HepG2 (cell line): Measurements from ENCODE around the gene ATXN2. TPM values are rescaled to one million over a fixed set of nuclear protein-coding genes. Genes with fewer than 3 reads are reported as not detected.

Experiments used
- ATAC-seq: fragments of 200-7000 bp; cut with Tn5 transposase; 3 replicates; pipeline ENCODE4 v1.9.1; 2020; ENCODE audit warnings: mild to moderate bottlenecking, moderate library complexity
- BruUV-seq: library from RNA; stranded (reverse); fragments of 400-500 nt; replicated peaks from 2 replicates; lab custom pipeline; 2021; lab: Mats Ljungman, UMichigan
- CTCF ChIA-PET: fragments of 300-600 bp; formaldehyde crosslinking; extraction: SDS; loops from one replicate; lab custom pipeline; 2021; ENCODE audit warnings: low total read pairs, inconsistent platforms, low intra/inter-chr PET ratio; lab: Yijun Ruan, JAX
- POLR2A ChIA-PET: fragments of 350-600 bp; sonication (Branson Sonifier 250); formaldehyde crosslinking; loops from one replicate; lab custom pipeline; 2020; ENCODE audit warnings: antibody characterized with exemption, inconsistent platforms; lab: Yijun Ruan, JAX
- DNase-seq: peaks from one replicate; pipeline ENCODE4 v3.0.0-alpha.2; 2015; ENCODE audit warnings: low spot score
- FAIRE-seq: peaks from 3 replicates; lab custom pipeline; 2011; peaks lifted over from hg19 to GRCh38; lab: Jason Lieb, UNC
- H2AFZ ChIP-seq: one replicate; pipeline ENCODE4 v1.6.1; 2011; ENCODE audit warnings: low read length, inconsistent platforms
- H3K27ac ChIP-seq: fragments of 300-600 bp; 3 replicates; pipeline ENCODE4 v1.8.0; 2011; ENCODE audit warnings: mixed run types, mild to moderate bottlenecking, mixed read lengths, low read length, inconsistent platforms; ENCODE audit not compliant: insufficient read depth; ENCODE audit errors: extremely low read length
- H3K27me3 ChIP-seq, 2 experiments: fragments of 200-600 bp in 1 of 2; 2 replicates in 1 of 2; 3 replicates in 1 of 2; pipeline versions ENCODE4 v1.6.0 to v1.8.0; 2011; ENCODE audit warnings: low read length in 2 of 2, mild to moderate bottlenecking in 2 of 2, moderate library complexity in 2 of 2, inconsistent platforms in 1 of 2; ENCODE audit not compliant: insufficient read depth in 2 of 2, control insufficient read depth in 1 of 2
- H3K36me3 ChIP-seq, 2 experiments: fragments of 200-600 bp in 1 of 2; replicated peaks in 1 of 2; 2 replicates in 1 of 2; 3 replicates in 1 of 2; pipeline versions ENCODE4 v1.5.1 to v1.8.0; 2011; ENCODE audit warnings: low read length in 2 of 2, inconsistent platforms in 1 of 2; ENCODE audit not compliant: insufficient read depth in 2 of 2, control insufficient read depth in 1 of 2
- H3K4me1 ChIP-seq: 2 replicates; pipeline ENCODE4 v1.5.1; 2012; ENCODE audit warnings: low read length, inconsistent platforms; ENCODE audit not compliant: insufficient read depth
- H3K4me2 ChIP-seq: 2 replicates; pipeline ENCODE4 v1.6.0; 2011; ENCODE audit warnings: low read depth, low read length, inconsistent platforms
- H3K4me3 ChIP-seq, 3 experiments: fragments of 200-600 bp in 1 of 3; sonication (generic), shearing (Covaris generic) in 1 of 3; replicated peaks in 1 of 3; 2 replicates each; pipeline ENCODE4 v1.5.1; 2011 to 2016; ENCODE audit warnings: low read length in 3 of 3, inconsistent platforms in 2 of 3, low read depth in 2 of 3, mild to moderate bottlenecking in 2 of 3, control low read depth in 1 of 3, mixed read lengths in 1 of 3; ENCODE audit not compliant: insufficient read depth in 1 of 3
- H3K79me2 ChIP-seq: one replicate; pipeline ENCODE4 v1.6.1; 2011; ENCODE audit warnings: low read length, inconsistent platforms; ENCODE audit not compliant: insufficient read depth
- H3K9ac ChIP-seq: 2 replicates; pipeline ENCODE4 v1.6.0; 2011; ENCODE audit warnings: mild to moderate bottlenecking, low read depth, low read length, inconsistent platforms; ENCODE audit not compliant: insufficient read depth
- H3K9me3 ChIP-seq: 2 replicates; pipeline ENCODE4 v1.5.1; 2012; ENCODE audit warnings: mild to moderate bottlenecking, low read length
- H4K20me1 ChIP-seq: 2 replicates; pipeline ENCODE4 v1.6.0; 2011; ENCODE audit warnings: inconsistent platforms, mild to moderate bottlenecking, low read length, moderate library complexity; ENCODE audit not compliant: insufficient read depth
- ATF1 ChIP-seq: IDR thresholded peaks from 2 replicates; pipeline ENCODE4 v1.6.1; 2016; ENCODE audit warnings: mild to moderate bottlenecking, control low read depth
- EHMT2 ChIP-seq: fragments of 200-600 bp; sonication (generic); IDR thresholded peaks from 2 replicates; pipeline ENCODE4 v1.7.0; 2017; ENCODE audit warnings: antibody characterized with exemption, low read depth, low read length, borderline replicate concordance
- FOXA1 ChIP-seq, 2 experiments: fragments of 450-650 bp in 1 of 2; sonication (generic) in 1 of 2; formaldehyde crosslinking in 1 of 2; IDR thresholded peaks; 2 replicates each; pipeline versions ENCODE4 v1.4.0 to v1.6.1; 2016 to 2020; ENCODE audit warnings: missing genetic modification reagents in 1 of 2
- FOXC1 ChIP-seq: sonication (generic); formaldehyde crosslinking; IDR thresholded peaks from 2 replicates; pipeline ENCODE4 v1.8.0; 2022; ENCODE audit warnings: mild to moderate bottlenecking, missing genetic modification reagents, borderline replicate concordance
- FOXO1 ChIP-seq: sonication (generic); formaldehyde crosslinking; IDR thresholded peaks from 2 replicates; pipeline ENCODE4 v1.4.0; 2020; ENCODE audit warnings: missing genetic modification reagents
- SATB2 ChIP-seq: sonication (generic); formaldehyde crosslinking; IDR thresholded peaks from 2 replicates; pipeline ENCODE4 v1.5.0; 2020; ENCODE audit warnings: missing genetic modification reagents
- WGBS: methylation state at CpG from one replicate; pipeline ENCODE4 v1.1.6; 2017; ENCODE audit warnings: low lambda C conversion rate; 5-methylcytosine and 5-hydroxymethylcytosine counted together
- in situ Hi-C: cut with HindIII; loops from 2 replicates; pipeline ENCODE4 v1.10.0; 2017; ENCODE audit warnings: low pct_unique_long_range_greater_than_20kb; ENCODE audit not compliant: extremely low pct_ligation_motif_present
- intact Hi-C: fragments of 100-400 bp; cut with micrococcal nuclease; formaldehyde crosslinking; loops from one replicate; pipeline ENCODE4 v1.10.0; 2022; ENCODE audit not compliant: unreplicated experiment
- polyA plus RNA-seq, 8 experiments: library from polyadenylated mRNA; depleted of rRNA in 3 of 8; stranded (reverse) in 7 of 8; unstranded in 1 of 8; fragments of >200 nt; fragmentation: Illumina TruSeq in 4 of 8; extraction: Trizol in 4 of 8; gene quantifications; 2 replicates each; pipeline versions ENCODE4 v1.2.1 to v1.2.3, GENCODE V29; 2011 to 2016; ENCODE audit warnings: low read depth in 4 of 8, missing spikeins in 1 of 8, mixed read lengths in 1 of 8; ENCODE audit not compliant: insufficient read depth in 1 of 8
- total RNA-seq, 5 experiments: library from RNA; depleted of rRNA; stranded (reverse); fragments of >200 nt; fragmentation: Illumina TruSeq; extraction: Trizol; gene quantifications; 2 replicates each; pipeline ENCODE4 v1.2.3, GENCODE V29; 2016; ENCODE audit warnings: low read depth in 1 of 5
- TF ChIP-seq, protein P1 (sequence below): sonication (generic); IDR thresholded peaks from 2 replicates; pipeline ENCODE4 v1.6.1; 2016; ENCODE audit warnings: low read depth, borderline replicate concordance
- TF ChIP-seq, protein P2 (sequence below): sonication (generic); formaldehyde crosslinking; IDR thresholded peaks from 2 replicates; pipeline ENCODE4 v1.8.0; 2022; ENCODE audit warnings: mild to moderate bottlenecking, missing genetic modification reagents, moderate library complexity
- TF ChIP-seq, protein P3 (sequence below): sonication (generic); formaldehyde crosslinking; IDR thresholded peaks from 2 replicates; pipeline ENCODE4 v1.8.0; 2022; ENCODE audit warnings: missing genetic modification reagents, mild to moderate bottlenecking, borderline replicate concordance
- TF ChIP-seq, protein P4 (sequence below), 2 experiments: sonication (generic) in 1 of 2; formaldehyde crosslinking in 1 of 2; IDR thresholded peaks; 2 replicates each; pipeline versions ENCODE4 v1.6.1 to v1.9.0; 2014 to 2022; ENCODE audit warnings: antibody characterized with exemption in 1 of 2, borderline replicate concordance in 1 of 2, inconsistent platforms in 1 of 2, low read depth in 1 of 2, missing genetic modification reagents in 1 of 2
- TF ChIP-seq, protein P5 (sequence below): sonication (generic); formaldehyde crosslinking; IDR thresholded peaks from 2 replicates; pipeline ENCODE4 v1.4.0; 2020; ENCODE audit warnings: missing genetic modification reagents; ENCODE audit errors: not compliant biosample characterization

Gene ATXN2
- total and polyA plus RNA-seq, 2 of the 13 experiments (the other 11 are each of a cell fraction or from before 2014, with no cell fraction given), result 18.1 to 27.1 TPM

DNA sequence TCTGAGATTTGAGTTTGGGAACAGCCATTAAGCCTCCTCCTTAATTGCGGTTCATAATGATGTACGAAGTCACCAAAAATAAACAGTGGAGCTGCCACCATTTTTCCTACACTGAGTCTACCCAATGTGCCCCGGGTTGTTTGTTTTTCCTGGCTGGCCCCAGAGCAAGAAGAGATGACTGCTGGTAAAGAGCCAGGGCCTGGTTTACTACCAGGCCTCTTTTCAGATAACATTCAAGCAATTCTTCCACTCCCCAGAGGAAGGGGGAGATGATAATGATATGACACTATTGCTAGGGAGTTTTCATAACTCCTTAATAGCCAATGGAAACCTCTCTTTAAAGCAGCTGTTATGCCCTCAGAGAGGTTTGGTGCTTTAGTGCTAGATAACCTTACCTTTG is 44.3 kb upstream of the ATXN2 start:
- 90% methylated on average over 3 of the region's 3 CpGs for WGBS
- no peaks in the 10 kb centered on the region for H3K27me3 ChIP-seq
- no TSS peak for BruUV-seq
- TF ChIP-seq, protein P1, sequence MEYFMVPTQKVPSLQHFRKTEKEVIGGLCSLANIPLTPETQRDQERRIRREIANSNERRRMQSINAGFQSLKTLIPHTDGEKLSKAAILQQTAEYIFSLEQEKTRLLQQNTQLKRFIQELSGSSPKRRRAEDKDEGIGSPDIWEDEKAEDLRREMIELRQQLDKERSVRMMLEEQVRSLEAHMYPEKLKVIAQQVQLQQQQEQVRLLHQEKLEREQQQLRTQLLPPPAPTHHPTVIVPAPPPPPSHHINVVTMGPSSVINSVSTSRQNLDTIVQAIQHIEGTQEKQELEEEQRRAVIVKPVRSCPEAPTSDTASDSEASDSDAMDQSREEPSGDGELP, result no peak
- TF ChIP-seq ATF1 (CRISPR knock-in tag), result no peak
- TF ChIP-seq SATB2 (CRISPR knock-in tag), result no peak
- TF ChIP-seq FOXA1 (IDR thresholded peaks at IDR 0.05), result no peak
- TF ChIP-seq FOXA1 (CRISPR knock-in tag; IDR thresholded peaks at IDR 0.05), result no peak
- TF ChIP-seq, protein P2, sequence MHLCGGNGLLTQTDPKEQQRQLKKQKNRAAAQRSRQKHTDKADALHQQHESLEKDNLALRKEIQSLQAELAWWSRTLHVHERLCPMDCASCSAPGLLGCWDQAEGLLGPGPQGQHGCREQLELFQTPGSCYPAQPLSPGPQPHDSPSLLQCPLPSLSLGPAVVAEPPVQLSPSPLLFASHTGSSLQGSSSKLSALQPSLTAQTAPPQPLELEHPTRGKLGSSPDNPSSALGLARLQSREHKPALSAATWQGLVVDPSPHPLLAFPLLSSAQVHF (CRISPR knock-in tag), result no peak
- TF ChIP-seq, protein P3, sequence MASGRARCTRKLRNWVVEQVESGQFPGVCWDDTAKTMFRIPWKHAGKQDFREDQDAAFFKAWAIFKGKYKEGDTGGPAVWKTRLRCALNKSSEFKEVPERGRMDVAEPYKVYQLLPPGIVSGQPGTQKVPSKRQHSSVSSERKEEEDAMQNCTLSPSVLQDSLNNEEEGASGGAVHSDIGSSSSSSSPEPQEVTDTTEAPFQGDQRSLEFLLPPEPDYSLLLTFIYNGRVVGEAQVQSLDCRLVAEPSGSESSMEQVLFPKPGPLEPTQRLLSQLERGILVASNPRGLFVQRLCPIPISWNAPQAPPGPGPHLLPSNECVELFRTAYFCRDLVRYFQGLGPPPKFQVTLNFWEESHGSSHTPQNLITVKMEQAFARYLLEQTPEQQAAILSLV (CRISPR knock-in tag), result no peak
- no peak for TF ChIP-seq EHMT2
- no peak for TF ChIP-seq FOXC1 (CRISPR knock-in tag)
- no peak for TF ChIP-seq FOXO1 (CRISPR knock-in tag)
- TF ChIP-seq, protein P4, sequence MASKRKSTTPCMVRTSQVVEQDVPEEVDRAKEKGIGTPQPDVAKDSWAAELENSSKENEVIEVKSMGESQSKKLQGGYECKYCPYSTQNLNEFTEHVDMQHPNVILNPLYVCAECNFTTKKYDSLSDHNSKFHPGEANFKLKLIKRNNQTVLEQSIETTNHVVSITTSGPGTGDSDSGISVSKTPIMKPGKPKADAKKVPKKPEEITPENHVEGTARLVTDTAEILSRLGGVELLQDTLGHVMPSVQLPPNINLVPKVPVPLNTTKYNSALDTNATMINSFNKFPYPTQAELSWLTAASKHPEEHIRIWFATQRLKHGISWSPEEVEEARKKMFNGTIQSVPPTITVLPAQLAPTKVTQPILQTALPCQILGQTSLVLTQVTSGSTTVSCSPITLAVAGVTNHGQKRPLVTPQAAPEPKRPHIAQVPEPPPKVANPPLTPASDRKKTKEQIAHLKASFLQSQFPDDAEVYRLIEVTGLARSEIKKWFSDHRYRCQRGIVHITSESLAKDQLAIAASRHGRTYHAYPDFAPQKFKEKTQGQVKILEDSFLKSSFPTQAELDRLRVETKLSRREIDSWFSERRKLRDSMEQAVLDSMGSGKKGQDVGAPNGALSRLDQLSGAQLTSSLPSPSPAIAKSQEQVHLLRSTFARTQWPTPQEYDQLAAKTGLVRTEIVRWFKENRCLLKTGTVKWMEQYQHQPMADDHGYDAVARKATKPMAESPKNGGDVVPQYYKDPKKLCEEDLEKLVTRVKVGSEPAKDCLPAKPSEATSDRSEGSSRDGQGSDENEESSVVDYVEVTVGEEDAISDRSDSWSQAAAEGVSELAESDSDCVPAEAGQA (IDR thresholded peaks at IDR 0.05; ENCODE audit: low read depth), result no peak
- TF ChIP-seq, protein P4 (CRISPR knock-in tag; IDR thresholded peaks at IDR 0.05; ENCODE audit: borderline replicate concordance), result no peak
- TF ChIP-seq, protein P5, sequence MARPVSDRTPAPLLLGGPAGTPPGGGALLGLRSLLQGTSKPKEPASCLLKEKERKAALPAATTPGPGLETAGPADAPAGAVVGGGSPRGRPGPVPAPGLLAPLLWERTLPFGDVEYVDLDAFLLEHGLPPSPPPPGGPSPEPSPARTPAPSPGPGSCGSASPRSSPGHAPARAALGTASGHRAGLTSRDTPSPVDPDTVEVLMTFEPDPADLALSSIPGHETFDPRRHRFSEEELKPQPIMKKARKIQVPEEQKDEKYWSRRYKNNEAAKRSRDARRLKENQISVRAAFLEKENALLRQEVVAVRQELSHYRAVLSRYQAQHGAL, result no peak
- TF ChIP-seq, all 625 proteins: peak for 0
- in situ Hi-C loops, result no loop called here
- Histone ChIP-seq H3K9me3 (no peaks in the 10 kb centered on the region), H2AFZ (no peak overlapping the region), H3K36me3 (peaks cover 7 to 45% of the 10 kb centered on the region in 2 experiments; a peak in 4 of 5 replicates), H3K4me2 (no peak overlapping the region), H3K9ac (no peak overlapping the region), H4K20me1 (no peaks in the 10 kb centered on the region), H3K4me3 (no peak overlapping the region), H3K79me2 (no peaks in the 10 kb centered on the region), H3K27ac (no peak overlapping the region), H3K4me1 (no peaks in the 10 kb centered on the region)
- ATAC-seq, result no peak
- ChIA-PET CTCF (no interaction called here), POLR2A (no interaction called here)
- no peak for FAIRE-seq
- intact Hi-C loops, result no loop called here
- DNase-seq, result no peak
